Mammary epithelial cell (primary cell): ENCODE results near the gene PODN.

Experiments used
- CTCF ChIP-seq, 2 donors: IDR thresholded peaks in 1 of 2; conservative IDR thresholded peaks in 1 of 2; 2 replicates each; pipeline ENCODE4 v1.5.1; 2011 to 2012; ENCODE audit warnings: inconsistent platforms in 2 of 2, low read length in 2 of 2, mild to moderate bottlenecking in 2 of 2, control low read depth in 1 of 2, low read depth in 1 of 2; ENCODE audit not compliant: insufficient read depth in 1 of 2; ENCODE audit errors: extremely low read depth in 1 of 2
- EZH2 ChIP-seq: IDR thresholded peaks from 2 replicates; pipeline ENCODE4 v1.6.1; 2012; ENCODE audit warnings: low read length, inconsistent platforms, borderline replicate concordance

- no peak for TF ChIP-seq CTCF (conservative IDR thresholded peaks at IDR 0.05 in 1 of 2, IDR thresholded peaks at IDR 0.05 in 1 of 2; ENCODE audit: extremely low read depth in 1 of 2, insufficient read depth in 1 of 2, low read depth in 1 of 2, low read length in 2 of 2)
- TF ChIP-seq EZH2 = no peak
These were observed 66.4 kb downstream of the PODN start for GRCh38 chr1:53128401-53128800.
